Endothelial cell of umbilical vein (primary cell): ENCODE measurements around the gene PRPF40B.

Experiments
- CTCF ChIP-seq, 2 donors: IDR thresholded peaks; 1 replicate in 1 of 2; 2 replicates in 1 of 2; pipeline ENCODE4 v1.5.1; 2011; ENCODE audit warnings: low read length in 2 of 2, mild to moderate bottlenecking in 2 of 2, moderate library complexity in 2 of 2, control low read depth in 1 of 2, inconsistent platforms in 1 of 2, low read depth in 1 of 2; ENCODE audit not compliant: insufficient read depth in 1 of 2; ENCODE audit errors: extremely low read depth in 1 of 2
- EZH2 ChIP-seq: IDR thresholded peaks from 2 replicates; pipeline ENCODE4 v1.6.1; 2012; ENCODE audit warnings: borderline replicate concordance, low read depth, mild to moderate bottlenecking, moderate library complexity, low read length, inconsistent platforms; ENCODE audit not compliant: severe bottlenecking
- FOS ChIP-seq: IDR thresholded peaks from 2 replicates; pipeline ENCODE4 v1.6.1; 2011; ENCODE audit warnings: mild to moderate bottlenecking, low read length, moderate library complexity, borderline replicate concordance; ENCODE audit not compliant: insufficient read depth
- JUN ChIP-seq: IDR thresholded peaks from 2 replicates; pipeline ENCODE4 v1.6.1; 2011; ENCODE audit warnings: borderline replicate concordance, low read depth; ENCODE audit not compliant: insufficient read length, insufficient read depth
- MAX ChIP-seq: IDR thresholded peaks from 2 replicates; pipeline ENCODE4 v1.6.1; 2011; ENCODE audit not compliant: insufficient read depth, insufficient read length
- MYC ChIP-seq: IDR thresholded peaks from one replicate; pipeline ENCODE4 v1.6.1; 2011; ENCODE audit warnings: mild to moderate bottlenecking, low read depth, low read length
- POLR2A ChIP-seq: IDR thresholded peaks from 2 replicates; pipeline ENCODE4 v1.6.1; 2012; ENCODE audit warnings: low read depth, mild to moderate bottlenecking, control low read depth, low read length
- POLR2AphosphoS5 ChIP-seq: IDR thresholded peaks from 2 replicates; pipeline ENCODE4 v1.6.1; 2012; ENCODE audit warnings: low read depth, mild to moderate bottlenecking, control low read depth, low read length, moderate library complexity; ENCODE audit not compliant: insufficient read depth

- TF ChIP-seq EZH2 = no peak
- TF ChIP-seq CTCF (IDR thresholded peaks at IDR 0.05; ENCODE audit: extremely low read depth in 1 of 2, insufficient read depth in 1 of 2, low read depth in 1 of 2, low read length in 2 of 2) = no peak
- TF ChIP-seq FOS = no peak
- no peak for TF ChIP-seq POLR2AphosphoS5
- TF ChIP-seq JUN = no peak
- TF ChIP-seq POLR2A = no peak
- TF ChIP-seq MAX = no peak
- no peak for TF ChIP-seq MYC
Observed at GRCh38 chr12:49669796-49670195, 46.4 kb downstream of the PRPF40B start.
